ENCODE measurements around the gene BCLAF1.

- TF ChIP-seq CTCF (IDR thresholded peaks at IDR 0.05; ENCODE audit: low read depth, low read length, poor library complexity, severe bottlenecking) = no peak
- TF ChIP-seq EZH2phosphoT487 (IDR thresholded peaks at IDR 0.05; ENCODE audit: borderline replicate concordance, low read length) = no peak
Observed at GRCh38 chr6:136335736-136336363, 46.2 kb upstream of the BCLAF1 start.
